HS-27A (cell line): Measurements from ENCODE around the gene NBR1.
"Not testable (repeated sequence)": the region's sequence is repeated elsewhere in the genome, so short reads cannot be mapped to it uniquely, and the experiment has no call there.

Source experiments
- DNase-seq: peaks from one replicate; pipeline ENCODE4 v3.0.0-alpha.2; 2012; ENCODE audit warnings: low read depth, missing footprints

NBR1 gene

DNA sequence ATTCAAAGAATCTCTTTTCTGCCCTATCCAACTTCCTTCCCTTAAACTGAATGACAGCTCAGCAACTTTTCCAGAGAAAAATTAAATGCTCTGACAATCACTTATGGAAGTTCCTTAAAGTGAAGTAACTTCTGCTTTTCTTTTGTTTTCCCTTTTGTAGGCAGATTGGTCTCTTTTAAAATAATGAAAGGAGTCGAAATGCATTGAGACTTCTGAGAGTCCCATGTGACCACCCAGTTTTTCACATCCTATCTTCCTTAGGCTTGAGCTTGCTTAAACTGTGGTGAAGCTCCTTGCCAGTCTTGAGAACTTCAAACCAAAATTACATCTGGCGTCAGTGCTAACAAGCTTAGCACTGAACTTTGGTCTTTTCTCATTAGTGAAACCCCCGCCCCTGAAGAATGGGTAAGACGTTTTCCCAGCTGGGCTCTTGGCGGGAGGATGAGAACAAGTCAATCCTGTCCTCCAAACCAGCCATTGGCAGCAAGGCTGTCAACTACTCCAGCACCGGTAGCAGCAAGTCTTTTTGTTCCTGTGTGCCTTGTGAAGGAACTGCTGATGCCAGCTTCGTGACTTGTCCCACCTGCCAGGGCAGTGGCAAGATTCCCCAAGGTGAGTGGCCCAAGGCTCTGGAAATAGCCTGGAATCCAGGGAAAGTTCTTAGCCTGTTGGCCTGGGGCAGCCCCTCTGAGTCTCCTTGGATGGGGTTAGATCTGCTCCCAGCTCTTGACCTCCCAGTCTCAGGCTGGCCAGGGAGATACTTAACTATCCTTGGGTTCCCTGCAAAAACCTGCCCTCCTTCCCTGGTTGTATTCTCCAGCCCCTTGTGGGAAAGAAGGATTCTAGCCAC, 41.9 kb downstream of the NBR1 start:
- DNase-seq, result no peak

- DNase-seq, result no peak
Measured at GRCh38 chr17:43213545-43213944, 42.5 kb downstream of the NBR1 start.

DNA sequence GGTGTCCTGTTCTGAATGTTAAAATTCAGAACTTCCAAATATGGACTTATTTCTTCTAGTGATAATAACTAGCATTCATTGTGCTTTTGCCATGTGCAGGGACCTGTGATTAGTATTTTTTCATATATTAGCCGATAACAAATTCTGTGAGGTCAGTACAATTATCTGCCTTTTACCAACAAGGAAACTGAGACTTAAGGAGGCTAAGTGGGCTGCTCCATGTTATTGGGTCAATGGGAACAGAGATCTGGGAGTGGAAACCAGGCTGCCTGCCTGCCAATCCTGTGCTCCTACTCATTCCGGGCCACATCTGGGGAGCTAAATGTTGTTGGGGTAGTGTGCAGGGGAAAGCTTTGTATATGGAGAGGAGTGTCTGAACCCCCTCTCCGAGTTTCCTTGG, 44.3 kb downstream of the NBR1 start:
- no peak for DNase-seq

- no peak for DNase-seq
Measured at GRCh38 chr17:43216369-43216761, 45.4 kb downstream of the NBR1 start.

- DNase-seq, result no peak
Measured at GRCh38 chr17:43216762-43217613, 46.0 kb downstream of the NBR1 start.

- DNase-seq, result no peak
Measured at GRCh38 chr17:43217614-43218087, 46.6 kb downstream of the NBR1 start.

GRCh38 chr17:43219001-43219400, 48.0 kb downstream of the NBR1 start:
- no peak for DNase-seq

GRCh38 chr17:43219746-43220380, 48.8 kb downstream of the NBR1 start:
- DNase-seq, result no peak

GRCh38 chr17:43220511-43221125, 49.6 kb downstream of the NBR1 start:
- no peak for DNase-seq

DNA sequence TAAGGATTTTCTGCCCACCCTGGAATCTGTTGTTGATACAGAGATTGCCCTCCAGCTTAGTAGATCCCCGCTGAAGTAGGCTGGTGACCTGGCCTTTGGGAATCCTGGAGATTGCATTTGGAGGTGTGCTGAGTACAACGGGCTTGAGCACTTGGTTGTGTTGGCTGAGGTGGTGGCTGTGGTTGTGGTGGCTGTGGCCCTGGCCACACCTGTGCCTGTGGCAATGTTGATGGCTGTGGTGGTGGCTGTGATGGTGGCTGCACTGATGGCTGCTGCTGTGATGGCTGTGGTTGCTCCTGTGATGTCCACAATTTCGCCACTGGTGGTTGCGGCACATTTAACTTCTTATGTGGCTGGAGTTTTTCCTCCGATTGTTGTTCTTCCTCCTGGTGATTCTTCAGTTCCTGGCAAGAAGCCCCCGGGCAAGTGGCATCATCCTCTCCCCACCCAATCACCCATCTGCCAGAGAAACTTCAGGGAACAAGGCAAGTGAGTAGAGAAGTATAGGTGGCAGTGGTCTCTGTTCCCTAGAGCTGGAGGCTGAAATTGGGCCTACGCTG, 53.2 kb downstream of the NBR1 start:
- no peak for DNase-seq

GRCh38 chr17:43226393-43226792, 55.4 kb downstream of the NBR1 start:
- DNase-seq, result no peak

DNA sequence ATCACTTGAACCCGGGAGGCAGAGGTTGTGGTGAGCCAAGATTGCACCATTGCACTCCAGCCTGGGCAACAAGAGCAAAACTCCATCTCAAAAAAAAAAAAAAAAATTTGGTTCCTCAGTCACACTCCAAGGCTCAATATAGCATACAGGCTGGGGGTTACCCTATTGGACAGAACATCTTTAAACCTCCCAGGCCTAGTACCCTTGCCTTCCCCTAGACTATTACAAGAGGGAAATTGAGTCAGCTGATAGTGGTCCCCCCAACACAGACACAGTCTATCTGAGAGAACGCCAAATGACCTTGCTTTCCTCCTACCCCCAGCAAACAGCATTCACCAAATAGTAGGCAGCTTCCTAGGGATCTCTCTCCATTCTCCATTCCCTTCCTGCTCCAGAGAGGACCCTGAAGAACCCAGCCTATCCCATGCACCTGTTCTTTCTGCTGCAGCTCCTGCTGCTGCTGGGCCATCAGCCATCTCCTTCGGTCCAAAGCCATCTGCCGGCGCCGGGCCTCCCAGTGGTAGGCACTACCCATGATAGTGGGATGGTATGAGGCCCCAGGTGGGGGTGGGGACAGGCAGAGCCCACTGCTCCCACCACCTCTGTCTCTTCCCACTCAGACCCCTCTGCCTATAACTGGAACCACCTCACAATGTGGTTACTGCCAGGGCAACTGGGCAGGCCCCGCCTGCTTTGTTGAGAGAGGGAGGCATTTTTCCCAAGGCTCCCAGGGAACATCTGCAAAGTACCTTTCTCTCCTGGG, 57.2 kb downstream of the NBR1 start, which contains the start of gene CCDC200:
Gene CCDC200, minus strand, starts transcription at position 604 of the 763 bp plus-strand sequence. Its CDS starts 69 bp downstream, at position 535.
- not testable (repeated sequence) for DNase-seq

DNA sequence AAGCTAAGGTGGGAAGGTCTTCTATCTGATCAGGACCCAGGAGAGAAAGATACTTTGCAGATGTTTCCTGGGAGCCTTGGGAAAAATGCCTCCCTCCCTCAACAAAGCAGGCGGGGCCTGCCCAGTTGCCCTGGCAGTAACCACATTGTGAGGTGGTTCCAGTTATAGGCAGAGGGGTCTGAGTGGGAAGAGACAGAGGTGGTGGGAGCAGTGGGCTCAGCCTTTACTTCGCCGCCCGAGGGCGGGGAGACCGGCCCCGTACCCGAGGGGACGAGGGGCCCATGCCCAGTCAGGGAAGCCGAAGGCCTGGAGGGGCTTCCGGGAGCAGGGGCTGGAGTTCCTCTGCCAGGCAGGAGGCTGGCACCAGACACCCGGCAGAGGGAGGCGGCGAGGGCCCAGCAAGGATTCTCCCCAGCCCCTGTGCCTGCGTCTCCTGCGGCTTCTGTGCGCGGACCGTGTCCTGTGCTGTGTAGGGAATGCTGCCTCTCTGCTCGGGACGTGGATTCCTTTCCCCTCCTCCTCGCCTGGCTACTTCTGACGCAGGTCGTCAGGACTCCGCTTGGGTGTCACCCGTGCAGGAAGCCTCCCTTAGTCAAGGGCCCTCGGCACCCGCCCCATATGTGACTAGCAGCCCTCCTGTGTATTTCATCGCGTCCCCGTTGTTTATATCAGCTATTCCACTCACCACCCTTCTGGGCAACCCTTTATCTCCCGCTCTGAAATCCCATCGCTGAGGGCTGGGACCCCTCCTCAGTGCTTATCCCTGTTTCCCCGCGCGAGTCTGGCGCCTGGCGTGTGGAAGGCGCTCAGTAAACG, 60.4 kb downstream of the NBR1 start:
- not testable (repeated sequence) for DNase-seq

DNA sequence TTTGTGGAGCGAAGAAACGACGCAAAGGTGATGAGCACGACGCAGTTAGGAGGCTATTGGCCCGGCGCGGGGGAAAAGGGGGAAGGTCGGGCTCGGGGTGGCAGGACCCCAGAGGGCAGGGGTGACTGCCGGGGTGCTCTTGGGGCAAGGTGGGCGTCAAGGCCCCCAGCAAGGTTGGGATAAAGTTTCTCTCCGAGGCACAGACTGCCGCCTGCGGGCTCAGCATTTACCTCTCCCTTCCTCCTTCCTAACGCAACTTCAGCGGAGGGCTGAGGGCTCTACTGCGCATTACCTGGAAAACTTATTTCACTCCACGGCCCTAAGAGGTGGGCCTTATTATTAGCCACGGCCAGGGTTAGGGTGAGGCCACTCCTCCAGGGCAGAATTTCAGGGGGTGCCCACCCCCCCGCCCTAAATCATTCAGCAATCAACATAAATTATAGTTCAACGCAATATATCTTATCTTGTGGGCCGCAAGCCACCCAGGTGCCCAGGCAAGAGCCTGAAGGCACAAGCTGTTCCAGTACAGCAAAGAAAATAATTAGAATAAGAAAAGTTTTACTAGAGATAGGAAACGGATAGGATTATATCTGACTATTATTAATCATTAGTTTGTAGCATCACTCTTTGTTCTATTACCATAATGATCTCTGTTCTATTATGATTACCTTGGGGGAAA, 61.1 kb downstream of the NBR1 start:
- not testable (repeated sequence) for DNase-seq

DNA sequence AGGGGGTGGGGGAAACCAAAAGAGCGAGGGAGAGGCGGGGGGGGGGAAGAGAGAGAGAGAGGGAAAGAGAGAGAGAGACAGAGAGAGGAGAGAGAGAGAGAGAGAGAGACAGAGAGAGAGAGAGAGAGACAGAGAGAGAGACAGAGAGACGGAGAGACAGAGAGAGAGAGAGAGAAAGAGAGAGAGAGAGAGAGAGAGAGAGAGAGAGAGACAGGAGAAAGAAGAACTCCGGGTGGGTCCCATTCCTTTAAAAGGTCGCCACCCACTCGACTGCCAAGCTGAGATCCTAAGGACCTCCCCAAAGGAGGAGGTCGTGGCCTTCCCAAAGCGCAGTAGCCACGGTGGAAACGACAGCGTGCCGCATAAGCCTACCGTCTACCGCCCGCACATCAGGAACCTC, 62.2 kb downstream of the NBR1 start:
- not testable (repeated sequence) for DNase-seq

GRCh38 chr17:43233877-43234276, 62.9 kb downstream of the NBR1 start, which contains the start of gene RNU2-1:
TSS of gene RNU2-1 (minus strand) at chr17:43233977.
- DNase-seq, result not testable (repeated sequence)

- not testable (repeated sequence) for DNase-seq
Measured at GRCh38 chr17:43239597-43239996, 68.6 kb downstream of the NBR1 start.

GRCh38 chr17:43240596-43241352, 69.8 kb downstream of the NBR1 start:
- DNase-seq, result not testable (repeated sequence)
